ENCODE results near the gene RABL6. TPM values are rescaled to one million over a fixed set of nuclear protein-coding genes. Genes with fewer than 3 reads are reported as not detected.
"Not testable (repeated sequence)": the region's sequence is repeated elsewhere in the genome, so short reads cannot be mapped to it uniquely, and the experiment has no call there.

RABL6 gene
- total RNA-seq, 1 donor = 64.8 TPM

DNA sequence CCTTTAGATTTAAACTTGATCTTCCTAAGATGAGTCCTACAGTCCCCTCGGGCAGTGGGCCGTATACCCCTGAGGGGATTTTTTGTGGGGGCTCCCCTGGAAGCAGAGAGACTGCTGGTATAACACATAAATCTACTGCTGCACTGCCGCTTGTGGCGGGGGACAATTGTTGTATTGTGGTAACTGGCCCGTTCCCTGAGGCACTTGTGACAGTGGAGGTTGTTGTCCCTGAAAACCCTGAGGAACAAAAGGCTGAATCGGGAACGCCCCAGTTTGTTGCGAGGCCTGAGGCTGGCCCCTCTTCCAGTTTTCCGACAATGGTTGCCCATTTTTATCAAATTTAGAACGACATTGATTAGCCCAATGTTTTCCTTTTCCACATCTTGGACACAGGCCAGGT lies 21.3 kb upstream of the RABL6 start:
- no peaks in the 10 kb centered on the region for H4K20me1 ChIP-seq (ENCODE audit: insufficient read depth, low read length)
- no peak overlapping the region for H3K27ac ChIP-seq (ENCODE audit: low read depth, low read length)
- peaks cover 8% of the 10 kb centered on the region for H3K27me3 ChIP-seq (ENCODE audit: insufficient read depth, low read length)
- DNase-seq (ENCODE audit: insufficient read length, low spot score, missing footprints) = no peak
- TF ChIP-seq CTCF (IDR thresholded peaks at IDR 0.05; ENCODE audit: extremely low read depth, low read depth, low read length) = no peak
- no peaks in the 10 kb centered on the region for H3K9me3 ChIP-seq (ENCODE audit: low read depth, low read length)
- H3K4me3 ChIP-seq (ENCODE audit: insufficient read depth, low read length) = no peak overlapping the region
- no peaks in the 10 kb centered on the region for H3K36me3 ChIP-seq (ENCODE audit: insufficient read depth, low read length)
- no peak overlapping the region for H2AFZ ChIP-seq (ENCODE audit: low read length)
- H3K79me2 ChIP-seq (ENCODE audit: insufficient read depth, low read length) = peaks cover 3% of the 10 kb centered on the region
- H3K4me1 ChIP-seq (ENCODE audit: insufficient read depth, low read length) = peaks cover 8% of the 10 kb centered on the region
- no peak overlapping the region for H3K4me2 ChIP-seq (ENCODE audit: insufficient read depth, low read length)

DNA sequence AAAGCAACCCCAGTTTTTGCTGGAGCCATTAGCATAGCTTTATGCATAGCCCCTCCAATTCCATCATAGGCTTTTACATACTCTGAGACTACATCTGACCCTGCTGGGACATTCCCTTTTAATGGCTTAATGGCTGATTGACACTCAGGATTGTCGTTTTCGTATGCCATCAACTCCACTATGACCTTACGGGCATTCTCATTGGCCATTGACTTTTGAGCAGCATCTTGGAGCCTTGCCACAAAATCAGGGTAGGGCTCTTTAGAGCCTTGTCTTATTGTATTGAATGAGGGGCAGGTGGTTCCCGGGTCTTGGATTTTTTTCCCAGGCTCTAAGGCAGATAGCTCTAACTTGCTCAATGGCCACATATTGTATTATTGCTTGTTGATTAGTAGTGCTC lies 20.8 kb upstream of the RABL6 start:
- H3K27ac ChIP-seq (ENCODE audit: low read depth, low read length); H3K36me3 ChIP-seq (ENCODE audit: insufficient read depth, low read length); H3K4me2 ChIP-seq (ENCODE audit: insufficient read depth, low read length); H3K27me3 ChIP-seq (ENCODE audit: insufficient read depth, low read length); H3K9me3 ChIP-seq (ENCODE audit: low read depth, low read length); H3K4me3 ChIP-seq (ENCODE audit: insufficient read depth, low read length); DNase-seq (ENCODE audit: insufficient read length, low spot score, missing footprints); H4K20me1 ChIP-seq (ENCODE audit: insufficient read depth, low read length); H3K79me2 ChIP-seq (ENCODE audit: insufficient read depth, low read length); H2AFZ ChIP-seq (ENCODE audit: low read length): not testable (repeated sequence)
- peaks cover 13% of the 10 kb centered on the region for H3K4me1 ChIP-seq (ENCODE audit: insufficient read depth, low read length)

GRCh38 chr9:136787690-136788400 lies 19.9 kb upstream of the RABL6 start:
- Histone ChIP-seq H3K36me3 (ENCODE audit: insufficient read depth, low read length) (peaks cover 2% of the 10 kb centered on the region), H3K4me2 (ENCODE audit: insufficient read depth, low read length) (peak overlapping the region; percentile 54), H3K9me3 (ENCODE audit: low read depth, low read length) (no peaks in the 10 kb centered on the region), H3K4me3 (ENCODE audit: insufficient read depth, low read length) (no peak overlapping the region), H4K20me1 (ENCODE audit: insufficient read depth, low read length) (peaks cover 8% of the 10 kb centered on the region), H3K79me2 (ENCODE audit: insufficient read depth, low read length) (peaks cover 11% of the 10 kb centered on the region), H3K4me1 (ENCODE audit: insufficient read depth, low read length) (peaks cover 15% of the 10 kb centered on the region), H2AFZ (ENCODE audit: low read length) (no peak overlapping the region), H3K27me3 (ENCODE audit: insufficient read depth, low read length) (peaks cover under 1% of the 10 kb centered on the region), H3K27ac (ENCODE audit: low read depth, low read length) (no peak overlapping the region)
- peak; percentile 75 for TF ChIP-seq CTCF (IDR thresholded peaks at IDR 0.05; ENCODE audit: extremely low read depth, low read depth, low read length)
- DNase-seq (ENCODE audit: insufficient read length, low spot score, missing footprints) = peak; percentile 88

DNA sequence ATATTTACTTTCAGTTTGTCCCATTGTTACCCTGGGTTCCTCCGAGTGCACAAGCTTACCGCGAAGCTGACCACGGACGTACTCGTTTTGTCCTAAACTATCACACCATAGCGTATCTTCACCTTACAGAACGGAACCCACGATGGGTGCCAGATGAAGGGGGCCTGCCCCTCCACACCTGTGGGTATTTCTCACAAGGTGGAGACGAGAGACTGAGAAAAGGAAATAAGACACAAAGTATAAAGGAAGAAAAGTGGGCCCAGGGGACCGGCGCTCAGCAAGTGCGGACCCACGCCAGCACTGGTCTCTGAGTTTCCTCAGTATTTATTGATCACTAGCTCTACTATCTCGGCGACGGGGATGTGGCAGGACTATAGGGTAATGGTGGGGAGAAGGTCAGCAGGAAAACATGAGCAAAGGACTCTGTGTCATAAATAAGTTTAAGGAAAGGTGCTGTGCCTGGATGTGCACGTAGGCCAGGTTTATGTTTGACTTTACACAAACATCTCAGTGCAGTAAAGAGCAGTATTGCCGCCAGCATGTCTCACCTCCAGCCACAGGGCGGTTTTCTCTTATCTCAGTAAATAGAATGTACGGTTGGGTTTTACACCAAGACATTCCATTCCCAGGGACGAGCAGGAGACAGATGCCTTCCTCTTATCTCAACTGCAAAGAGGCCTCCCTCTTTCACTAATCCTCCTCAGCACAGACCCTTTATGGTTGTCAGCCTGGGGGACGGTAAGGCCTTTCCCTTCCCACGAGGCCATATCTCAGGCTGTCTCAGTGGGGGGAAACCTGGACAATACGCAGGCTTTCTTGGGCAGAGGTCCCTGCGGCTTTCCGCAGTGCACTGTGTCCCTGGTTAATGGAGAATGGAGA lies 18.9 kb upstream of the RABL6 start:
- Histone ChIP-seq H4K20me1 (ENCODE audit: insufficient read depth, low read length) (peaks cover 18% of the 10 kb centered on the region), H3K79me2 (ENCODE audit: insufficient read depth, low read length) (peaks cover 11% of the 10 kb centered on the region), H3K4me1 (ENCODE audit: insufficient read depth, low read length) (peaks cover 15% of the 10 kb centered on the region)
- H3K4me2 ChIP-seq (ENCODE audit: insufficient read depth, low read length); H3K36me3 ChIP-seq (ENCODE audit: insufficient read depth, low read length); H3K9me3 ChIP-seq (ENCODE audit: low read depth, low read length); H3K27ac ChIP-seq (ENCODE audit: low read depth, low read length); H3K27me3 ChIP-seq (ENCODE audit: insufficient read depth, low read length); DNase-seq (ENCODE audit: insufficient read length, low spot score, missing footprints); H2AFZ ChIP-seq (ENCODE audit: low read length); H3K4me3 ChIP-seq (ENCODE audit: insufficient read depth, low read length): not testable (repeated sequence)
